Pancreas (tissue), 10 donors: ENCODE results near the gene PTX4. TPM values are rescaled to one million over a fixed set of nuclear protein-coding genes. Genes with fewer than 3 reads are reported as not detected.

Experiments
- ATAC-seq, 4 donors: fragments of 200-7000 bp; cut with Tn5 transposase; one replicate each; pipeline versions ENCODE4 v1.8.0 to v1.9.1; 2020; ENCODE audit warnings: mild to moderate bottlenecking in 4 of 4, moderate library complexity in 4 of 4
- DNase-seq, 6 donors: peaks; one replicate each; pipeline ENCODE4 v3.0.0-alpha.2; 2020
- FAIRE-seq: peaks from 2 replicates; lab custom pipeline; 2012; peaks lifted over from hg19 to GRCh38; lab: Jason Lieb, UNC
- H3K27ac ChIP-seq, 4 donors: fragments of 200-600 bp; sonication (generic); 1 replicate in 3 of 4; 2 replicates in 1 of 4; pipeline versions ENCODE4 v1.5.0 to v1.8.0; 2020
- H3K27me3 ChIP-seq, 4 donors: fragments of 200-600 bp; one replicate each; pipeline ENCODE4 v1.8.0; 2021
- H3K36me3 ChIP-seq, 3 donors: fragments of 200-600 bp; sonication (generic) in 1 of 3; one replicate each; pipeline versions ENCODE4 v1.5.0 to v1.8.0; 2020 to 2021
- H3K4me1 ChIP-seq, 3 donors: fragments of 200-600 bp; one replicate each; pipeline ENCODE4 v1.8.0; 2021
- H3K4me3 ChIP-seq, 4 donors: fragments of 200-600 bp; sonication (generic) in 2 of 4; one replicate each; pipeline versions ENCODE4 v1.5.0 to v1.8.0; 2020 to 2021
- H3K9me3 ChIP-seq, 4 donors: fragments of 200-600 bp; one replicate each; pipeline ENCODE4 v1.8.0; 2021
- WGBS, 2 donors: extraction: QIAGEN DNeasy Blood & Tissue Kit; methylation state at CpG; one replicate each; pipeline ENCODE4 v1.1.7; 2013; 5-methylcytosine and 5-hydroxymethylcytosine counted together
- intact Hi-C, 3 donors: fragments of 100-400 bp; cut with DNase I; formaldehyde crosslinking; loops; one replicate each; pipeline versions ENCODE4 v1.11.1 to v1.14.2; 2022
- polyA plus RNA-seq, 2 donors: library from polyadenylated mRNA; stranded (reverse); fragments of 200-250 nt; gene quantifications; one replicate each; pipeline ENCODE4 v1.2.3, GENCODE V29; 2013
- total RNA-seq, 6 donors: library from RNA; stranded (reverse); fragmentation: NEBNext Ultra II Directional in 4 of 6; extraction: Animal tissue kit (Norgen Biotek cat#: 25700) in 4 of 6; gene quantifications; one replicate each; pipeline versions ENCODE4 v1.2.1 to v1.2.4, GENCODE V29; 2021 to 2023
- TF ChIP-seq, protein P1 (sequence below), 4 donors: fragments of 200-600 bp; sonication (generic) in 3 of 4; IDR thresholded peaks; one replicate each; pipeline versions ENCODE4 v1.5.0 to v1.8.0; 2021; ENCODE audit warnings: antibody characterized with exemption in 4 of 4
- donor health status: healthy with polysubstance abuse.
- donor health status: DM: no; HTN: no; CAD: no; lungs with moderate emphysema.
- donor health status: DM: no; HTN: no; CAD: no.
- donor health status: control.
- donor health status: control.
- donor health status: Bipolar disorder and iron deficiency.
- donor health status: DM: yes; HTN: yes; CAD: no.
- donor health status: DM: no; HTN: no; CAD: no.
- donor health status: DM: no; HTN: no; CAD: no.
- donor health status: DM: yes; HTN: yes; CAD: no.

PTX4 gene
- total and polyA plus RNA-seq, 8 donors, result not detected

- Histone ChIP-seq H3K4me3 (no peak overlapping the region), H3K9me3 (no peaks in the 10 kb centered on the region), H3K36me3 (no peaks in the 10 kb centered on the region), H3K27me3 (no peaks in the 10 kb centered on the region), H3K27ac (no peak overlapping the region), H3K4me1 (peaks cover 0 to 8% (median 0%) of the 10 kb centered on the region in 3 donors)
- WGBS, 2 donors, result 88 to 92% methylated on average over 29 of the region's 29 CpGs
- TF ChIP-seq, protein P1, sequence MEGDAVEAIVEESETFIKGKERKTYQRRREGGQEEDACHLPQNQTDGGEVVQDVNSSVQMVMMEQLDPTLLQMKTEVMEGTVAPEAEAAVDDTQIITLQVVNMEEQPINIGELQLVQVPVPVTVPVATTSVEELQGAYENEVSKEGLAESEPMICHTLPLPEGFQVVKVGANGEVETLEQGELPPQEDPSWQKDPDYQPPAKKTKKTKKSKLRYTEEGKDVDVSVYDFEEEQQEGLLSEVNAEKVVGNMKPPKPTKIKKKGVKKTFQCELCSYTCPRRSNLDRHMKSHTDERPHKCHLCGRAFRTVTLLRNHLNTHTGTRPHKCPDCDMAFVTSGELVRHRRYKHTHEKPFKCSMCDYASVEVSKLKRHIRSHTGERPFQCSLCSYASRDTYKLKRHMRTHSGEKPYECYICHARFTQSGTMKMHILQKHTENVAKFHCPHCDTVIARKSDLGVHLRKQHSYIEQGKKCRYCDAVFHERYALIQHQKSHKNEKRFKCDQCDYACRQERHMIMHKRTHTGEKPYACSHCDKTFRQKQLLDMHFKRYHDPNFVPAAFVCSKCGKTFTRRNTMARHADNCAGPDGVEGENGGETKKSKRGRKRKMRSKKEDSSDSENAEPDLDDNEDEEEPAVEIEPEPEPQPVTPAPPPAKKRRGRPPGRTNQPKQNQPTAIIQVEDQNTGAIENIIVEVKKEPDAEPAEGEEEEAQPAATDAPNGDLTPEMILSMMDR (IDR thresholded peaks at IDR 0.05), result no peak
- no peak for ATAC-seq
- peak in 1 of 6 donors; percentile 75 for DNase-seq
- FAIRE-seq, result no peak
- intact Hi-C loops, result no loop called here
Observed at GRCh38 chr16:1528921-1529537, 40.3 kb upstream of the PTX4 start.

- FAIRE-seq (no peak), ATAC-seq (peak; percentile 32 to 82 (median 60)), DNase-seq (peak in 5 of 6 donors; percentile 44 to 85 (median 62))
- intact Hi-C loops, result no loop called here
- Histone ChIP-seq H3K36me3 (no peaks in the 10 kb centered on the region), H3K27me3 (no peaks in the 10 kb centered on the region), H3K27ac (peak overlapping the region in 2 of 4 donors; percentile 17 to 36), H3K4me3 (no peak overlapping the region), H3K4me1 (peaks cover 0 to 8% (median 0%) of the 10 kb centered on the region in 3 donors), H3K9me3 (no peaks in the 10 kb centered on the region)
- WGBS, 2 donors, result 38 to 44% methylated on average over 42 of the region's 42 CpGs
- TF ChIP-seq, protein P1 (IDR thresholded peaks at IDR 0.05), result no peak
Observed at GRCh38 chr16:1527836-1528811, 39.4 kb upstream of the PTX4 start.

DNA sequence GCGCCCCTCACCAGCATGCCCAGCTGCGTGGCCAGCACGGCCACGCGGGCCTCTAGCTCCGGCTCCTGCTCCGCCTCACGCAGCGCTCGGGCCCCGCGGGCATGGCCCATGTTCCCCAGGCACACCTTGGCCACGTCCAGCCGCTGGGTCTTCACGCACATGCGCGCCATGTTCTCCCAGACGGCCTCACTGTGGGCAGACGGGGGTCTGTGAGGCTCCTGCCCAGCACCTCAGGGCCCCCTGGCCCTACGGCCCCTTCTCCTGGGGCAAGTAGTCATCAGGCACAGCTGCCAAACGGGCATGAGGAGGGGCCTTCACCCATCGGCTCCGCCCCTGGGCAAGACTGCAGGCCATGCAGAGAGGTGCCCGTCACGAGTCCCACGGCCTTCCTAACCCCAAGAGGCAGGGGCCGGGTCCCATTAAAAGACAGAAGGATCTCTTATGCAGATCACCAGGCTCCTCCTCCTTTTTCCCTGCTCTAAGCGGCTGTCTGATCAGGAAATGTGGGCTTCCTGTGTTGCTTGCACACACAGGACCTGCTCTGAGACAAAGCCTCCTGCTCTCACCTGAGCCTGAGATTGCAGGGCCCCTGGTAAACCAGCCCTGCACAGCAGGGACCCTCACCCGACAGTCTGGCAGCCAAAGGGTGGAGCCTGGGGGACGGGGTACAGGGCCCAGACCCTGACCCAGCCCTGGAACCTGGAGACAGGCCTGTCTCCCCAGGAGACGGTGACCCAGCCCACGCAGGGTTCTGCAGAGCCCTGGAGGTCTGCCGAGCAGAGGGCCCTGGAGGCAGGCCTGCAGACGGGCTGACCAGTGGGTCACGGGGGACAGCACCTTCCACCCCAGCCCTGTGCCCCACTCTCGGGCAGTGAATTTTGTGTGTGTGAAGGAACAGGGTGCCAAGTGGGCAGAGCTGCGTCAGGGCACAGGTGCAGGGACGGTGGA is 38.1 kb upstream of the PTX4 start:
- no peaks in the 10 kb centered on the region for H3K27me3 ChIP-seq
- DNase-seq, result no peak
- FAIRE-seq, result no peak
- TF ChIP-seq, protein P1 (IDR thresholded peaks at IDR 0.05), result no peak
- no peak for ATAC-seq
- intact Hi-C loops, result no loop called here
- H3K4me1 ChIP-seq, result peaks cover 0 to 8% (median 0%) of the 10 kb centered on the region in 3 donors
- H3K27ac ChIP-seq, result peak overlapping the region in 1 of 4 donors; percentile 17
- no peak overlapping the region for H3K4me3 ChIP-seq
- peaks cover 0 to 3% (median 0%) of the 10 kb centered on the region in 3 donors for H3K36me3 ChIP-seq
- WGBS, 2 donors, result 89 to 91% methylated on average over 37 to 38 of the region's 38 CpGs
- H3K9me3 ChIP-seq, result no peaks in the 10 kb centered on the region

DNA sequence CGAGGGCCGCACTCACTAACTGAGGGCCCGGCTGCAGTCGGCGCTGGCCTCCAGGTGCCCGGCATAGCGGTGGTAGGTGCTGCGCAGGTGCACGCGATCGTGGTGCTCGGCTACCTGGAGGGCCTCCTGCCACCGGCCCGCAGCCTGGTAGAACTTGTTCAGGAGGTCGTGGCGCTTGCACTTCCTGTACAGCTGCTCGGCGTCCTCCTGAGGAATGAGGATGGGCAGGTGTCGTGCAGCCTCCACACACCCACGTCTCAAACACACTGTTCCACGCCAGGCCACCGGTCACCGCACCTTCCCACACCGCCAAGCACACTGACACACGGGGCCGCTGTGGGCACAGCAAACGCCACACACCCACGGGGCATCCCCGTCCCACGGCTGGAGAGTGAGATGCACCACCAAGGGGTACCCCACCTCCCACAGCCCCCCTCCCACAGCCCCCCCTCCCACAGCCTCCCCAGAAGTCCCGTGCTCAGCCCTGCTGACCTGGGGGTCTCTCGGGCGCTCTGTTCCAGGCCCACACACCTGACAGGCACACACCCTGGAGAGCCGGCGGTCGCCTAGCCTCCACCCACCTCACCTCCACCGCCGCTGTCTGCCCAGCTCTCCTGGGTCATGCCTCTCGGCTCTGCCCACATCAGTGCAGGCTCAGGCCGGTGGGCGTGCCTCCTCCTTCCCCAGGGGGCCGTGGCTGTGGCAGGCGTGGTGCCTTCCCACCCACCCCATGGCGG is 37.3 kb upstream of the PTX4 start:
- no peaks in the 10 kb centered on the region for H3K9me3 ChIP-seq
- WGBS, 2 donors, result 93 to 94% methylated on average over 39 to 44 of the region's 44 CpGs
- peak in 1 of 6 donors; percentile 73 for DNase-seq
- no peak overlapping the region for H3K4me3 ChIP-seq
- peaks cover 0 to 8% (median 0%) of the 10 kb centered on the region in 3 donors for H3K4me1 ChIP-seq
- TF ChIP-seq, protein P1 (IDR thresholded peaks at IDR 0.05), result no peak
- FAIRE-seq, result no peak
- no peaks in the 10 kb centered on the region for H3K27me3 ChIP-seq
- intact Hi-C loops, result no loop called here
- ATAC-seq, result no peak
- peaks cover 0 to 3% (median 0%) of the 10 kb centered on the region in 3 donors for H3K36me3 ChIP-seq
- H3K27ac ChIP-seq, result no peak overlapping the region
